ENCODE results near the gene TBX18. TPM values are rescaled to one million over a fixed set of nuclear protein-coding genes. Genes with fewer than 3 reads are reported as not detected.

The TBX18 gene
- total and polyA plus RNA-seq, 9 of the 15 experiments (the other 6 are each of a cell fraction or from before 2014, with no cell fraction given) = 4.0 to 36.1 (median 20.7) TPM

- peak; percentile 68; the same call in 1 of the 2 replicates for TF ChIP-seq NFRKB (IDR thresholded peaks at IDR 0.05; ENCODE audit: low read depth)
- TF ChIP-seq KDM5B (IDR thresholded peaks at IDR 0.05; ENCODE audit: insufficient replicate concordance, low read depth, low read length) = peak; percentile 83
- TF ChIP-seq MAFF (IDR thresholded peaks at IDR 0.05; ENCODE audit: low read length) = no peak
- 0 out of 2 replicates have a peak, but pooled peaks have one; percentile 17 for TF ChIP-seq ZNF282 (CRISPR knock-in tag; IDR thresholded peaks at IDR 0.05)
- TF ChIP-seq SRSF1 (IDR thresholded peaks at IDR 0.05; ENCODE audit: low read depth, low read length) = no peak
- no peak for TF ChIP-seq FOXO4 (CRISPR knock-in tag; IDR thresholded peaks at IDR 0.05)
- no peak for TF ChIP-seq ZHX1 (conservative IDR thresholded peaks at IDR 0.05; ENCODE audit: low read length)
- no peak for TF ChIP-seq NFIX (CRISPR knock-in tag; IDR thresholded peaks at IDR 0.05; ENCODE audit: low read depth)
- no peak for TF ChIP-seq SMARCB1 (IDR thresholded peaks at IDR 0.05; ENCODE audit: insufficient read length, low read depth)
- no peak for TF ChIP-seq U2AF1 (optimal IDR thresholded peaks at IDR 0.05; ENCODE audit: low read depth, low read length)
- no peak for TF ChIP-seq SMAD2 (IDR thresholded peaks at IDR 0.05; ENCODE audit: low read depth, low read length)
- TF ChIP-seq PTRF (tag; IDR thresholded peaks at IDR 0.05) = no peak
- TF ChIP-seq MCM2 (IDR thresholded peaks at IDR 0.05; ENCODE audit: low read depth) = no peak
- TF ChIP-seq HMGXB4 (CRISPR knock-in tag; IDR thresholded peaks at IDR 0.05) = peak; percentile 50; the same call in 1 of the 2 replicates
Measured at GRCh38 chr6:84763003-84763885, 1.2 kb downstream of the TBX18 start (continued).
